Thyroid gland (tissue), 4 donors: Measurements from ENCODE around the gene KHDC3L.

Experiments
- POLR2A ChIP-seq, 2 donors: fragments of 450-650 bp; IDR thresholded peaks; one replicate each; pipeline ENCODE4 v1.6.1; 2017; ENCODE audit warnings: antibody characterized with exemption in 2 of 2, mild to moderate bottlenecking in 2 of 2, moderate library complexity in 1 of 2
- TF ChIP-seq, protein P1 (sequence below), 6 experiments: fragments of 200-600 bp in 3 of 6; fragments of 450-650 bp in 3 of 6; sonication (generic) in 3 of 6; IDR thresholded peaks; one replicate each; pipeline ENCODE4 v1.5.1; 2016 to 2019; ENCODE audit warnings: antibody characterized with exemption in 6 of 6, mild to moderate bottlenecking in 2 of 6, inconsistent platforms in 1 of 6, moderate library complexity in 1 of 6

DNA sequence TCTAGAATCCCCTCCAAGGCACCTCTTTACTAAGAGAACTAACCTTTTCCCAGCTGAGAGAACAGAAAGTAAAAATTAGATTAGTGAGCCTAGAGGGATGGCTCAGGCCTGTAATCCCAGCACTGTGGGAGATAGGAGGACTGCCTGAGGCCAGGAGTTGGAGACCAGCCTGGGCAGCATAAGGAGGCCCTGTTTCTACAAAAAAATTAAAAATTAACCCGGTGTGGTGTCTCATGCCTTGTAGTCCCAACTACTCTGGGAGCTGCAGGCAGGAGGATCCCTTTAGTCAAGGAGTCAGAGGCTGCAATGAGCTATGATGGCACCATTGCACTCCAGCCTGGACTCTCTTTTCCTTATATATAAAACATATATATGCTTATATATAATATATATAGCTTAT, 12.8 kb downstream of the KHDC3L start:
- TF ChIP-seq, protein P1, sequence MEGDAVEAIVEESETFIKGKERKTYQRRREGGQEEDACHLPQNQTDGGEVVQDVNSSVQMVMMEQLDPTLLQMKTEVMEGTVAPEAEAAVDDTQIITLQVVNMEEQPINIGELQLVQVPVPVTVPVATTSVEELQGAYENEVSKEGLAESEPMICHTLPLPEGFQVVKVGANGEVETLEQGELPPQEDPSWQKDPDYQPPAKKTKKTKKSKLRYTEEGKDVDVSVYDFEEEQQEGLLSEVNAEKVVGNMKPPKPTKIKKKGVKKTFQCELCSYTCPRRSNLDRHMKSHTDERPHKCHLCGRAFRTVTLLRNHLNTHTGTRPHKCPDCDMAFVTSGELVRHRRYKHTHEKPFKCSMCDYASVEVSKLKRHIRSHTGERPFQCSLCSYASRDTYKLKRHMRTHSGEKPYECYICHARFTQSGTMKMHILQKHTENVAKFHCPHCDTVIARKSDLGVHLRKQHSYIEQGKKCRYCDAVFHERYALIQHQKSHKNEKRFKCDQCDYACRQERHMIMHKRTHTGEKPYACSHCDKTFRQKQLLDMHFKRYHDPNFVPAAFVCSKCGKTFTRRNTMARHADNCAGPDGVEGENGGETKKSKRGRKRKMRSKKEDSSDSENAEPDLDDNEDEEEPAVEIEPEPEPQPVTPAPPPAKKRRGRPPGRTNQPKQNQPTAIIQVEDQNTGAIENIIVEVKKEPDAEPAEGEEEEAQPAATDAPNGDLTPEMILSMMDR (IDR thresholded peaks at IDR 0.05) = no peak
- no peak for TF ChIP-seq POLR2A (IDR thresholded peaks at IDR 0.05)
